ENCODE results near the gene CCT6B.
"Not testable (repeated sequence)": the region's sequence is repeated elsewhere in the genome, so short reads cannot be mapped to it uniquely, and the experiment has no call there.

The CCT6B gene

DNA sequence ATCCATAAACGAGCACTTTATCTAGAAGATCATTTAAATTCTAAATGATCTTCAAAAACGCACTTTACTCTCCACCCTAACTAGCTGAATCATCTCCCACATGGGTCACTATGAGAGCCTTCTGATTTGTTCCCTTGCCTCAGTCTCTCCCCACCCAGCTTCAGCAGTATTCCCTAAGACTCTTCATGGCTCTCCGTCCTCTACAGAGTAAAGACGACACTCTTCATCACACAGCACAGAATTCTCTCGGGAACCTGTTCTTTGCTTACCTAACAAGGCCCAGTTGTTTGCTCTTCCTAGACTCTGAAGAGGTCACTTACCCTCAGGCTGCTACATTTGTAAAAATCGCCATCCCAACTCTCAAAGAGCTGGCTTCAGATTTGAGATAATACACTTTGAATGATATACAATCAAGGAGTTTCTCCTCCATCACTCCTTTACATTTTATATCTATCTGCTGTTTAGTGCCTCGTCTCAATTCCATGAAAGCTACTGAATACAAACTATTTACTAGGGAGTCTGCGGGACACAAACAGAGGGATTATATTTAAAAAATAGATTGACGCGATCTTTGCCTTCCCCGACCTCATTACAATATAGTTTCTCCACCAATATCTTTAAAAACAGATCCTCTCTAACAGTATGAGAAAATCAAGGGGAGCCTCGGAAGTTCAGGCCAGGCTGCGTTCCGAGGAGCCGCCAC is 18.5 kb upstream of the CCT6B start:
- DNase-seq = no peak

DNA sequence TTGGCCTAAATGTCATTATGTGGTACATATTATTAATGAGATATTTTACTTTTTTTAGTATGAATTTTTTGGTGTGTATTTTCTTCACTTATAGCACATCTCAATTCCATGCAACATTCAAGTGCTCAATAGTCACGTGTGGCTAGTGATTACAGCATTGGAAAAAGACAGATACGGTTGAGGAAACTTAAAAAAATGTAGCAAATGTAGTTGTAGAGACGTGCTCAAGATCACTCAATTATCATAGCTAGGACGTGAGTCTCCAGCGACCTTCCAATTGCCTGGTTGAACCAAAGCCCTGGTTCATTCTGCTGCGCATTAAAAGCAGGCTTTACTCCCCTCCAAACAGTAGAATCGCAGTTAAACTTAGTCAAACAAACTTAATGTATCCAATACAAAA is 17.9 kb upstream of the CCT6B start:
- no peak for DNase-seq

DNA sequence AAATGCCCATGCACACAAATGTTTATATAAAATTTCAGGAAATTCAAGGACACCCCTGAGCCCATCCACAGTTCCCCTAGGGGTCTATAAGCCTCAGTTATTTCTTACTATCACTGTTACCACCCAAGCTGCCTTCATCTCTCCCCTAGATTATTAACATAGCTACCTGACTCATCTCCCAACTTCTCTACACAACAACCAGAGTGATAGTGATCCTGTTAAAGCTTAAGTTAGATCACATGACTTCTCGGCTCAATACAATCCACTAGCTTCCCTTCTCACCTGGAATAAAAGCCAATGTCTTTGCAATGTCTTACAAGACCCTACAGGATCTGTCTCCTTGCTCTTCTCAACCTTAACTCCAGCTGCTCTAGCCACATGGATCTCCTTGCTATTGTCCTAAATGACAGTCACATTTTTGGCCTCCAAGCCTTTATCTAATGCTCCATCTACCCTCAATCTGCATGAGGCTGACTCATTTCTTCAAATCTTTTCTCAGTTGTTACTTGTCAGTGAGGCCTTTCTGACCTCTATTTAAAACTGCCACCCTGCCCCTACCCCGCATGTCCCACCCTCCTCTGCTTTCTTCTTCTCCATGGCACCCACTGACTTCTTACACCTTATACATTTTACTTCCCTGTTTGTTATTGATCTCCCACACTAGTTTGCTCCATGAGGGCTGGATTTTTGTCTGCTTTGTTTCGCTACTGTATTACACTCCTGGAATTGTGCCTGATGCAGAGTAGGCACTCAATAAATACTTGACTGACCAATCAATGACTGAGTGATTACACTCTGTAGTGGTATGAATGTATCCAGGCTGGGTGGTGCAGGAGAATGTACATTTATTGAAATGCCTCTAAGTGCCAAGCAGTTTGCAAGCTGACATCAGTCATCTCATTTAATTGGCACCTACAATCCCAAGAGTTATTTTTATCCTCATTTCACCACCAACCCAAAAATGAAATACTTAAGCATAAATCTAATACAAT is 13.8 kb upstream of the CCT6B start:
- no peak for DNase-seq

GRCh38 chr17:34974179-34974578 is 12.9 kb upstream of the CCT6B start:
- DNase-seq = no peak

DNA sequence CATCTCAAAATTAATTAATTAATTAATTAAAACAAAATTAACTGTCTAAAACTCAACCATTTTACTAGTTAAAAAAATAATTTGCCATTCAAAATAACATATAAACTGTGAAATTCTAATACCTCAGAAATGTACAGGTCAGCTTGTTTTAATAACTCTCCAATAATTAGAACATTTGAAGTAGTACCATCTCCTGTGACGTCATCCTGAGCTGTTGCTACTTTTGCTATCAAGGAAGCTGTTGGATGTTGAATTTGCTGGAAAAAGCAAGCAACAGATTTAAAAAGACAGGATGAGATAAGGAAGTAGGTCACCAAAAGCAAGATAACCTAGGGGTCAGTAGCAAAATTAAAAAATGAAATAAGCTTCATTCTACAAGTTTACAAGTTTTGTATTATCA is 2.8 kb downstream of the CCT6B start:
- DNase-seq = no peak

GRCh38 chr17:34950780-34951179 is 10.5 kb downstream of the CCT6B start:
- DNase-seq = not testable (repeated sequence)

DNA sequence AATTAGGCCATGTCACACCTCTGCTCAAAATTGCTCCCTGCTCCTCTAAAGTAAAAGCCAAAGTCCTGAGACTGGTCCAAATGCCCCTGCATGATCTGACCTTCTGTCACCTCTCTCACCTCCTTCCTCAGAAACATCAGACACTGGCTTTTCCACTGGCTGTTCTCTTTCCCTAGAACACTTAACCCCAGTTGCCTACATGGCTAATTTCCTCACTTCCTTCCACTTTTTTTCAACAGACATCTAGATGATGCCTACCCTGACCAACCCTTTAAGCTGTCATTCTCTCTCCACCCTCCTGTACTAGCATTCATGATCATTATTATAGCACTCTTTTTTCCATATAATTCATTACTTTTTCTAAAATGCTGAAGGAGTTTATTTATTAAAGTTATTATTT is 31.0 kb downstream of the CCT6B start:
- peak; percentile 23 to 42 for DNase-seq

DNA sequence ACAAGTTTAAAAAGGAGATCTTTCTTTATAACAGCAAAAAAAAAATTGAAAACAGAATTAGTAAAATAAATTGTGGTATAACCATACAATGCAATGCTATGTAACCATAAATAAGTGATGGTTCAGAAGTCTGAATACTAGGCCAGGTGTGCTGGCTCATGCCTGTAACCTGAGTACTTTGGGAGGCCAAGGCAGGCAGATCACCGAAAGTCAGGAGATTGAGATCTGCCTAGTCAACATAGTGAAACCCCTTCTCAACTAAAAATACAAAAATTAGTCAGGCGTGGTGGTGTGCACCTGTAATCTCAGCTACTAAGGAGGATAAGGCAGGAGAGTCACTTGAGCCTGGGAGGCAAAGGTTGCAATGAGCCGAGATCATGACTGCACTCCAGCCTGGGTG is 34.6 kb downstream of the CCT6B start:
- no peak for DNase-seq

- DNase-seq = peak; percentile 73 to 86
Measured at GRCh38 chr17:34920676-34921075, 40.6 kb downstream of the CCT6B start.

GRCh38 chr17:34917381-34917780 is 43.9 kb downstream of the CCT6B start:
- DNase-seq = no peak

DNA sequence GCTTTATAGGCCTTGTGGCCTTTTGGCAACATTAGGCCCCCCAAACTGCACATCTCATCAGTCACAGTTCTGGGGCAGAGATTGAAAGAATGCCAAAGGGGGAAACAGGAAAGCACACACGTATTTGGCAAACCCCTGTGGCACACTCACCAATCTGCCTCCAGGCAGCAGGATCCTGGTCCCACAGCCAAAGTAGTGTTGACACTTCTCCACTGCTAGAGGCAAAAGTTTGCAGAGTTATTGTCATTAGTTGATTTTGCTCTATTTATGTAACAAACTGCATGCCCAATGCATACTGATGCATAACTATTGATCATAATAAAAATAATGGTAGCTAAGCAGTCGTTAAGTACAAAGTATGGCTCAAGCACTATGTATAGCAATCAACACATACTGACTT is 45.1 kb downstream of the CCT6B start:
- no peak for DNase-seq

- no peak for DNase-seq
Measured at GRCh38 chr17:34913001-34913400, 48.3 kb downstream of the CCT6B start.

- DNase-seq = no peak
Measured at GRCh38 chr17:34909040-34909439, 52.2 kb downstream of the CCT6B start.

- DNase-seq = no peak
Measured at GRCh38 chr17:34902831-34903547, 58.3 kb downstream of the CCT6B start.

DNA sequence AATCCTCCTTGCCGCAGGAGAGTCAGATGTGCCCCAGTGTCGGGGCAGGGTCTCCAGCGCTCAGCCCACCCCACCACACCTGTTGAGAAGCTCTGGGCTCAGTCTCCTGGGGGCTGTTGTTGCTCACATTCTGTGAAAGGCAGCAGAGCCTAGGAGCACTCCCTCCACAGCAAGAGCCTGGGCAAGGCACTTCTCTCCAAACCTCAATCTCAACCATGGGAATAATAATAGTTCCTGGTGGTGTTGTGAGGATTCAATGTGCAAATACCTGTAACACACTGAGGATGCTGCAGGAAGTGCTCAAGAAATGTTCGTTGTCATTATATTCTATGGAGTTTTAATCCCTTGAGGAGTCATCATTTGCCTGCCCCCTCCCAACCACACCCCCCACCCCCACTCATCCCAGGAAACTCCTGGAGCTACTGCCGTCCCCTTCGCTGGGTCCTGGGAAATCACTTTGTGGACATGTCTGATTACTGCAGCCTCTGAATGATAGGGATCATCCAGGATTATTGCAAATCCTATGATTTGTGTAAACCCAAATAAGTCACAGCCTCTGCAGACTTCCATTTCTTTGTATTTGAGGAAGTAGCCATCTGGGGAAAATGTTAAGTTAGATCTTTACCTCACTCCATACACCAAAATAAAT is 61.5 kb downstream of the CCT6B start:
- DNase-seq = no peak

GRCh38 chr17:34895383-34895782 is 65.9 kb downstream of the CCT6B start:
- DNase-seq = no peak

- DNase-seq = no peak
Measured at GRCh38 chr17:34894964-34895363, 66.3 kb downstream of the CCT6B start.

GRCh38 chr17:34892461-34893249 is 68.6 kb downstream of the CCT6B start:
- DNase-seq = peak in 1 of 2 donors; percentile 20

DNA sequence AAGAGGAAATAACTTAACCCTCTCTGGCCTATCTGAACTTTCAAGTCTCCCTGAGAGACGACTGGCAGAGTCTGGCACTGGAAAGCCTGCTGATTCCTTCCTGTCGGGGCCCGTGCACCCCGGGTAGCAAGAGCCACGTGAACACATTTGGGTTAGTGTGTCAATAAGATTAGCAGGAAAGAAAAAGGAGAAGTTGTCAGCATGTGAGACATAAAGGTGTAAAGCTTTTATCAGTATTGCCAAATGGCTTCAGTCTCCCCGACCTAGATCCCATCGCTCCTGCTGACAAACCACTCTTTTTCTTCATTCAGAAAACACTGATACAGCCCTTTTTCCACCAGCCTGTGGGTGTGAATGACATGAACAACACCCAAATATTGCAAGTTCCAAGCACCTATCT is 74.4 kb downstream of the CCT6B start:
- no peak for DNase-seq

DNA sequence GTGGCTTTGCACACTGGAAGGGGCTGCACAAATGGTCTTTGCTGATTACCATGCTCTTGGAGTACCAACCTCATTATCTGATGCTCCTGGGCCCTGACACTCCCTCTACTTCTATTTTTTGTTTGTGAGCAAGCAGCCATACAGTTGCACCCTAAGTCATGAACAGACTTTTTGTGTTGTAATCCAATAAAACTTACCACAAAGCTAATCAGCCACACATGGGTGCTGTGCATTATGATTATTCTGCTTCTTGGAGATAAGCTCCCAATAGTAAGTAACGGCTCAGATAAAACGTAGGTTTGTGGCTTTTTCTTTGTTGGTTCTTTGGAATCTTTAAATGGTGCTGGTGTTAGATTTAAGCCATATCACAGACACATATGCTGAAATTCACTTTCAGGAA is 76.2 kb downstream of the CCT6B start:
- no peak for DNase-seq

- DNase-seq = no peak
Measured at GRCh38 chr17:34884597-34884996, 76.7 kb downstream of the CCT6B start.

Measured in inflammatory macrophage (primary cell).